ENCODE data around the gene DEF6. TPM values are rescaled to one million over a fixed set of nuclear protein-coding genes. Genes with fewer than 3 reads are reported as not detected.

DEF6 gene
- total RNA-seq, 1 experiment from 2014 or later, result 0.59 TPM

DNA sequence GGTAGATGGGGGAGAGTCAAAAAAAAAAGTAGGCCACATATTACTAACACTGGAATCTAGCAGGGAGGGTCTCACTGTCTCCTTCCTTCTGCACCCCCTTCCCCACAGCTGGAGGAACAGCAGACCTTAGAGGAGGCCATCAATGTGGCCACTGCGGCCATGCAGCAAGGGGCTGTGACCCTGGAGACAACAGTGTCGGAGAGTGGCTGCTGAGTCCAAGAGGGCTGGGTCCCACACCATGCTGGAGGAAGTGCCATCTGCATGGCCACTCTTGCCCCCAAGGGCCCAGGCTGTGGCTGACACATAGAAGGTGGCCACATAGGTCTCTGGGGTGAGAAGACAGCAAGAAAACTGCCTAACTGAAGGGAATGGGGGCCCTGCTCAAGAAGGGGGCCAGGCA lies 2.6 kb upstream of the DEF6 start:
- Histone ChIP-seq H3K36me3 (ENCODE audit: control insufficient read depth, insufficient read depth, low read length) (peaks cover 2% of the 10 kb centered on the region; the same call in 1 of the 2 replicates), H3K9me3 (ENCODE audit: control insufficient read depth, insufficient read depth, low read depth, low read length) (no peaks in the 10 kb centered on the region), H3K4me3 (ENCODE audit: low read depth in 2 of 2, low read length in 2 of 2) (no peak overlapping the region), H3K27ac (ENCODE audit: low read length) (no peak overlapping the region), H3K4me1 (ENCODE audit: control insufficient read depth, insufficient read depth, low read length) (no peaks in the 10 kb centered on the region), H3K27me3 (ENCODE audit: control insufficient read depth, insufficient read depth, low read length) (no peaks in the 10 kb centered on the region)
- ATAC-seq (no peak), DNase-seq (ENCODE audit: low read depth, low spot score) (no peak)
- in situ Hi-C loops (cut with HindIII; ENCODE audit: low pct_unique_long_range_greater_than_20kb, low sequenced_read_pairs), result no loop called here
- intact Hi-C loops (cut with micrococcal nuclease; ENCODE audit: unreplicated experiment), result no loop called here
- ChIA-PET POLR2A (no interaction called here), CTCF (no interaction called here)
- BruUV-seq (replicated peaks), result no TSS peak
- TF ChIP-seq, protein P1, sequence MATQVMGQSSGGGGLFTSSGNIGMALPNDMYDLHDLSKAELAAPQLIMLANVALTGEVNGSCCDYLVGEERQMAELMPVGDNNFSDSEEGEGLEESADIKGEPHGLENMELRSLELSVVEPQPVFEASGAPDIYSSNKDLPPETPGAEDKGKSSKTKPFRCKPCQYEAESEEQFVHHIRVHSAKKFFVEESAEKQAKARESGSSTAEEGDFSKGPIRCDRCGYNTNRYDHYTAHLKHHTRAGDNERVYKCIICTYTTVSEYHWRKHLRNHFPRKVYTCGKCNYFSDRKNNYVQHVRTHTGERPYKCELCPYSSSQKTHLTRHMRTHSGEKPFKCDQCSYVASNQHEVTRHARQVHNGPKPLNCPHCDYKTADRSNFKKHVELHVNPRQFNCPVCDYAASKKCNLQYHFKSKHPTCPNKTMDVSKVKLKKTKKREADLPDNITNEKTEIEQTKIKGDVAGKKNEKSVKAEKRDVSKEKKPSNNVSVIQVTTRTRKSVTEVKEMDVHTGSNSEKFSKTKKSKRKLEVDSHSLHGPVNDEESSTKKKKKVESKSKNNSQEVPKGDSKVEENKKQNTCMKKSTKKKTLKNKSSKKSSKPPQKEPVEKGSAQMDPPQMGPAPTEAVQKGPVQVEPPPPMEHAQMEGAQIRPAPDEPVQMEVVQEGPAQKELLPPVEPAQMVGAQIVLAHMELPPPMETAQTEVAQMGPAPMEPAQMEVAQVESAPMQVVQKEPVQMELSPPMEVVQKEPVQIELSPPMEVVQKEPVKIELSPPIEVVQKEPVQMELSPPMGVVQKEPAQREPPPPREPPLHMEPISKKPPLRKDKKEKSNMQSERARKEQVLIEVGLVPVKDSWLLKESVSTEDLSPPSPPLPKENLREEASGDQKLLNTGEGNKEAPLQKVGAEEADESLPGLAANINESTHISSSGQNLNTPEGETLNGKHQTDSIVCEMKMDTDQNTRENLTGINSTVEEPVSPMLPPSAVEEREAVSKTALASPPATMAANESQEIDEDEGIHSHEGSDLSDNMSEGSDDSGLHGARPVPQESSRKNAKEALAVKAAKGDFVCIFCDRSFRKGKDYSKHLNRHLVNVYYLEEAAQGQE (IDR thresholded peaks at IDR 0.05; ENCODE audit: insufficient read depth in 1 of 2, low read depth in 2 of 2, low read length in 1 of 2), result no peak
- TF ChIP-seq TCF7L2 (IDR thresholded peaks at IDR 0.05; ENCODE audit: low read depth, low read length), result no peak
- TF ChIP-seq, protein P2, sequence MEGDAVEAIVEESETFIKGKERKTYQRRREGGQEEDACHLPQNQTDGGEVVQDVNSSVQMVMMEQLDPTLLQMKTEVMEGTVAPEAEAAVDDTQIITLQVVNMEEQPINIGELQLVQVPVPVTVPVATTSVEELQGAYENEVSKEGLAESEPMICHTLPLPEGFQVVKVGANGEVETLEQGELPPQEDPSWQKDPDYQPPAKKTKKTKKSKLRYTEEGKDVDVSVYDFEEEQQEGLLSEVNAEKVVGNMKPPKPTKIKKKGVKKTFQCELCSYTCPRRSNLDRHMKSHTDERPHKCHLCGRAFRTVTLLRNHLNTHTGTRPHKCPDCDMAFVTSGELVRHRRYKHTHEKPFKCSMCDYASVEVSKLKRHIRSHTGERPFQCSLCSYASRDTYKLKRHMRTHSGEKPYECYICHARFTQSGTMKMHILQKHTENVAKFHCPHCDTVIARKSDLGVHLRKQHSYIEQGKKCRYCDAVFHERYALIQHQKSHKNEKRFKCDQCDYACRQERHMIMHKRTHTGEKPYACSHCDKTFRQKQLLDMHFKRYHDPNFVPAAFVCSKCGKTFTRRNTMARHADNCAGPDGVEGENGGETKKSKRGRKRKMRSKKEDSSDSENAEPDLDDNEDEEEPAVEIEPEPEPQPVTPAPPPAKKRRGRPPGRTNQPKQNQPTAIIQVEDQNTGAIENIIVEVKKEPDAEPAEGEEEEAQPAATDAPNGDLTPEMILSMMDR (IDR thresholded peaks at IDR 0.05), result no peak
- TF ChIP-seq POLR2AphosphoS5 (IDR thresholded peaks at IDR 0.05; ENCODE audit: low read depth, low read length), result no peak
- no peak for TF ChIP-seq SIN3A (IDR thresholded peaks at IDR 0.05; ENCODE audit: borderline replicate concordance, insufficient read depth, low read depth, low read length)

DNA sequence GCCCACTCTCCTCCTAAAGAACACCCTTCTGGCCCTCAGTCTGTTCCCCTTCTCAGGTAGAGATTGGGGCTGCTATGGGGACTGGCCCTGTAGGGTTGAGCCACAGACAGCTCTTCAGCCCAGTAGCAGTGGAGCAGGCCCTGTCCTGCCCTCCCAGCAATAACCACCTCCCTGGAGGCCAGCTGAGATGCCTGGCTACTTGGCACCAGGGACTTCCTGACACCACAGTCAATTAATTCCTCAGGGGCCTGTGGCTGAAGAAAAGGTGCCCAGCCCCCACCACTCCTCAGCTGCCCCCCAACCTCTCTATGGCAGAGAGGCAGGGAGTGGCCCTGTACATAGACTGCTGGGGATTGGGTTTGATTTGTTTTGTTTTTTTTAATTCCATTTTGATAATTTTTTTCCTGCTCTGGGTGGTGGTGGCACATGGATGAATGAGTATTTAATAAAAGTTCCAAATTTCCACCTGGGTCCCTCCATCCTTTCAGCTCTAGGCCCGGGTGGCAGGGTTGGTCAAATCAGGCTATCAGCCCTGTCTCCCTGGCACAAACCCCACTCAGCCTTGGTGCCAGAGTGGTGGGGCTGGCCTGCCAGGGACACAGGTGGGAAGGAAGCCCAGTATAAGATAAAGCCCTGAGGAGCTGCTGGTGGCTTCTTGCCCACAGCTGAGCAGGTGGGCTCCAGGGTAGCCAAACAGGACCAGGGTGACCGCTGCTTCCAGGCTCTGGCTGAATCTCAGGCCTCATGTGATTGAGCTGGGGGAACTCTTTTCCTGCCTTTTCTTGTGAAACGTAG lies 1.9 kb upstream of the DEF6 start:
- DNase-seq (ENCODE audit: low read depth, low spot score) (no peak), ATAC-seq (no peak)
- ChIA-PET POLR2A (no interaction called here), CTCF (interaction anchor here (0.6 to 1.0 kb wide), 3 partner anchors 9 to 155 kb away, joined by 3 to 5 read pairs (median 3); partner anchors contain the start of gene PPARD)
- no peak overlapping the region for H3K27ac ChIP-seq (ENCODE audit: low read length)
- in situ Hi-C loops (cut with HindIII; ENCODE audit: low pct_unique_long_range_greater_than_20kb, low sequenced_read_pairs), result no loop called here
- H3K9me3 ChIP-seq (ENCODE audit: control insufficient read depth, insufficient read depth, low read depth, low read length), result no peaks in the 10 kb centered on the region
- H3K36me3 ChIP-seq (ENCODE audit: control insufficient read depth, insufficient read depth, low read length), result peaks cover 2% of the 10 kb centered on the region; the same call in 1 of the 2 replicates
- H3K4me3 ChIP-seq (ENCODE audit: low read depth in 2 of 2, low read length in 2 of 2), result no peak overlapping the region
- intact Hi-C loops (cut with micrococcal nuclease; ENCODE audit: unreplicated experiment), result no loop called here
- no peaks in the 10 kb centered on the region for H3K27me3 ChIP-seq (ENCODE audit: control insufficient read depth, insufficient read depth, low read length)
- BruUV-seq (replicated peaks), result TSS peak; percentile 49
- TF ChIP-seq TCF7L2 (IDR thresholded peaks at IDR 0.05; ENCODE audit: low read depth, low read length) (no peak), POLR2AphosphoS5 (IDR thresholded peaks at IDR 0.05; ENCODE audit: low read depth, low read length) (no peak), SIN3A (IDR thresholded peaks at IDR 0.05; ENCODE audit: borderline replicate concordance, insufficient read depth, low read depth, low read length) (no peak)
- TF ChIP-seq, protein P2 (IDR thresholded peaks at IDR 0.05), result no peak
- TF ChIP-seq, protein P1 (IDR thresholded peaks at IDR 0.05; ENCODE audit: insufficient read depth in 1 of 2, low read depth in 2 of 2, low read length in 1 of 2), result no peak
- no peaks in the 10 kb centered on the region for H3K4me1 ChIP-seq (ENCODE audit: control insufficient read depth, insufficient read depth, low read length)

All from Panc1 (cell line).